ENCODE data around the gene NUP62CL. TPM values are rescaled to one million over a fixed set of nuclear protein-coding genes. Genes with fewer than 3 reads are reported as not detected.

The NUP62CL gene
- polyA plus RNA-seq, 1 donor (not counting 4 experiments of a cell fraction or from before 2014, with no cell fraction given), result 2.6 TPM

DNA sequence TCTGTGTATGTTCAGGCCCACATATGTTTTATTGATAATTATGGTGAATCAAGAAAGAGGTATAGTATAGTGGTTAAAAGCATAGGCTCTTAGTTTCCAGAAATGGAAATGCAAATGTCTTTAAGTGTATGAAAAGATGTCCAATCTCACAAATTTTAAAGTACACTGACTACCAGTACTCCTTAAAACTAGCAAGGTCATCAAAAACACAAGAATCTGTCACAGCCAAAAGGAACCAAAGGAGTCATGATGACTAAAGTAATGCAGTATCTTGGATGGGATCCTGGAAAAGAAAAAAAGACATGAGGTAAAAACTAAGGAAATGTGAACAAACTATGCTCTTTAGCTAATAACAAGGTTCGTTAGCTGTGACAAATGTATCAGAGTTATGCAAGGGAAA lies 87.0 kb downstream of the NUP62CL start:
- H2AFZ ChIP-seq (ENCODE audit: control insufficient read depth, low read length), result peak overlapping the region; percentile 74
- dilution Hi-C loops (cut with MboI; ENCODE audit: extremely low pct_ligation_motif_present, low sequenced_read_pairs), result no loop called here
- TF ChIP-seq EZH2 (IDR thresholded peaks at IDR 0.05; ENCODE audit: low read length), result no peak
- TF ChIP-seq, protein P1, sequence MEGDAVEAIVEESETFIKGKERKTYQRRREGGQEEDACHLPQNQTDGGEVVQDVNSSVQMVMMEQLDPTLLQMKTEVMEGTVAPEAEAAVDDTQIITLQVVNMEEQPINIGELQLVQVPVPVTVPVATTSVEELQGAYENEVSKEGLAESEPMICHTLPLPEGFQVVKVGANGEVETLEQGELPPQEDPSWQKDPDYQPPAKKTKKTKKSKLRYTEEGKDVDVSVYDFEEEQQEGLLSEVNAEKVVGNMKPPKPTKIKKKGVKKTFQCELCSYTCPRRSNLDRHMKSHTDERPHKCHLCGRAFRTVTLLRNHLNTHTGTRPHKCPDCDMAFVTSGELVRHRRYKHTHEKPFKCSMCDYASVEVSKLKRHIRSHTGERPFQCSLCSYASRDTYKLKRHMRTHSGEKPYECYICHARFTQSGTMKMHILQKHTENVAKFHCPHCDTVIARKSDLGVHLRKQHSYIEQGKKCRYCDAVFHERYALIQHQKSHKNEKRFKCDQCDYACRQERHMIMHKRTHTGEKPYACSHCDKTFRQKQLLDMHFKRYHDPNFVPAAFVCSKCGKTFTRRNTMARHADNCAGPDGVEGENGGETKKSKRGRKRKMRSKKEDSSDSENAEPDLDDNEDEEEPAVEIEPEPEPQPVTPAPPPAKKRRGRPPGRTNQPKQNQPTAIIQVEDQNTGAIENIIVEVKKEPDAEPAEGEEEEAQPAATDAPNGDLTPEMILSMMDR (optimal IDR thresholded peaks at IDR 0.05 in 1 of 3, IDR thresholded peaks at IDR 0.05 in 1 of 3, conservative IDR thresholded peaks at IDR 0.05 in 1 of 3; ENCODE audit: extremely low read depth in 1 of 3, insufficient read depth in 2 of 3, low read length in 3 of 3), result no peak
- H3K4me3 ChIP-seq (ENCODE audit: control insufficient read depth in 2 of 3, extremely low read depth in 1 of 3, insufficient read depth in 2 of 3, low read depth in 1 of 3, low read length in 3 of 3), result no peak overlapping the region
- peak overlapping the region; percentile 67 for H3K4me2 ChIP-seq (ENCODE audit: control insufficient read depth, extremely low read depth, insufficient read depth, low read depth, low read length)
- H3K27ac ChIP-seq (ENCODE audit: control insufficient read depth, insufficient read depth, low read length), result no peak overlapping the region
- H3K27me3 ChIP-seq (ENCODE audit: control insufficient read depth, extremely low read depth, insufficient read depth, low read length), result peaks cover 3% of the 10 kb centered on the region
- FAIRE-seq, result no peak
- DNase-seq (ENCODE audit: low read depth, low spot score), result no peak
- H3K79me2 ChIP-seq (ENCODE audit: control insufficient read depth, insufficient read depth, low read length), result peaks cover 13% of the 10 kb centered on the region
- H3K9me3 ChIP-seq (ENCODE audit: control insufficient read depth, low read depth, low read length), result no peaks in the 10 kb centered on the region
- H3K4me1 ChIP-seq (ENCODE audit: control insufficient read depth, extremely low read depth, insufficient read depth, low read length), result no peaks in the 10 kb centered on the region
- peaks cover 0 to 1% of the 10 kb centered on the region in 2 experiments for H3K36me3 ChIP-seq (ENCODE audit: control insufficient read depth in 2 of 2, extremely low read depth in 1 of 2, insufficient read depth in 2 of 2, low read length in 2 of 2)
- H3K9me1 ChIP-seq (ENCODE audit: control insufficient read depth, extremely low read depth, insufficient read depth, low read length), result no peaks in the 10 kb centered on the region
- H4K20me1 ChIP-seq (ENCODE audit: control insufficient read depth, extremely low read depth, insufficient read depth, low read length), result no peaks in the 10 kb centered on the region
- no peak overlapping the region for H3K9ac ChIP-seq (ENCODE audit: control insufficient read depth, extremely low read depth, insufficient read depth, low read length)

DNA sequence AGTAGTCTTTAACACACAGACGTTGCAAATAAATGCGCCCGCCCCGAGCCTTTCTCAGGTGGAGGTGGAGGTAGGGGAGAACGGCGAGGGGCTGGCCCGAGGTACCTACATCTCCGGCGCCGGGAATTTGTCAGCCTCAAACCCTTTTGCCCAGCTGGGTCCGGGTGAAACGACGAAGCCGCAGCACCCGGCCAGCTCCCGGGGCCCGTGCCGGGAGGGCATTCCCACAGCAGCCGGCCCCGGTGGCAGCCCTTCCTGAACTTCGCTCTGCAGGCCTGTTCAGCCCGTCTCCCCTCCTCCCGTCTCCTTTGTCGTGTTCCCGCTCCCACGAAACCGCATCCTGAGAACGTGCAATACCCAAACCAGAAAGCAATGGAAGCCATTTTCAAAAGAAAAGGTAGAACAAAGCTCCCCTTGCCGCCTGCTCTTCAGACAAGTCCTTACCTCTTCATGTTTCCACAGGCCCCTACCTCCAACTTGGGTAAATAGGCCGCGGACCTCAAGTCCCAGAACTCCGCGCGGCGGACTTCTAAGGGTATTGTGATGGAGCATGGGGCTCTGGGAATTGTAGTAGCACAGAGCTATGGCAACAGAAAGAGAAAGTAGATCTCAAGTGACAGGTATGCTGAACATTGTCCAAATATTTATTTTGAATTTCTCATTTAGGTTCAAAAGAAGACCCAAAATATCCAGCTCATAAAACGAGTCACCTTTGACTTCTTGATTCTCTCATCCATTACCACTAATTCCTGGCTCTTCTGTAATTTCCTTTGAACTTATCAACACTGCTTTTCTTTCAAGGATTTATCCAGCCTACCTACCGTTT lies 87.7 kb downstream of the NUP62CL start, which contains the start of gene RBM41:
TSS of gene RBM41 (minus strand) at position 501 of the 826 bp plus-strand sequence. CDS start at position 452, 49 bp downstream.
- no peak for FAIRE-seq

More for the DNA sequence above, 87.7 kb downstream of the NUP62CL start, which contains the start of gene RBM41:
- H3K9me3 ChIP-seq (ENCODE audit: control insufficient read depth, low read depth, low read length), result no peaks in the 10 kb centered on the region
- peaks cover 13% of the 10 kb centered on the region for H3K79me2 ChIP-seq (ENCODE audit: control insufficient read depth, insufficient read depth, low read length)
- peak within 1 kb of the TSS; percentile 76 for H3K9ac ChIP-seq (ENCODE audit: control insufficient read depth, extremely low read depth, insufficient read depth, low read length)
- peaks cover 3% of the 10 kb centered on the region for H3K27me3 ChIP-seq (ENCODE audit: control insufficient read depth, extremely low read depth, insufficient read depth, low read length)
- H3K9me1 ChIP-seq (ENCODE audit: control insufficient read depth, extremely low read depth, insufficient read depth, low read length), result no peaks in the 10 kb centered on the region
- peak within 1 kb of the TSS; percentile 60 to 67 (median 60) for H3K4me3 ChIP-seq (ENCODE audit: control insufficient read depth in 2 of 3, extremely low read depth in 1 of 3, insufficient read depth in 2 of 3, low read depth in 1 of 3, low read length in 3 of 3)
- H3K27ac ChIP-seq (ENCODE audit: control insufficient read depth, insufficient read depth, low read length), result peak within 1 kb of the TSS; percentile 68
- H3K36me3 ChIP-seq (ENCODE audit: control insufficient read depth in 2 of 2, extremely low read depth in 1 of 2, insufficient read depth in 2 of 2, low read length in 2 of 2), result peaks cover 0 to 1% of the 10 kb centered on the region in 2 experiments
- H3K4me1 ChIP-seq (ENCODE audit: control insufficient read depth, extremely low read depth, insufficient read depth, low read length), result peaks cover 2% of the 10 kb centered on the region
- dilution Hi-C loops (cut with MboI; ENCODE audit: extremely low pct_ligation_motif_present, low sequenced_read_pairs), result no loop called here
- peak within 1 kb of the TSS; percentile 74 for H2AFZ ChIP-seq (ENCODE audit: control insufficient read depth, low read length)
- H4K20me1 ChIP-seq (ENCODE audit: control insufficient read depth, extremely low read depth, insufficient read depth, low read length), result no peaks in the 10 kb centered on the region
- H3K4me2 ChIP-seq (ENCODE audit: control insufficient read depth, extremely low read depth, insufficient read depth, low read depth, low read length), result peak within 1 kb of the TSS; percentile 67
- TF ChIP-seq, protein P1 (optimal IDR thresholded peaks at IDR 0.05 in 1 of 3, IDR thresholded peaks at IDR 0.05 in 1 of 3, conservative IDR thresholded peaks at IDR 0.05 in 1 of 3; ENCODE audit: extremely low read depth in 1 of 3, insufficient read depth in 2 of 3, low read length in 3 of 3), result no peak
- no peak for TF ChIP-seq EZH2 (IDR thresholded peaks at IDR 0.05; ENCODE audit: low read length)
- peak; percentile 11 for DNase-seq (ENCODE audit: low read depth, low spot score)
